T-helper 2 cell treated with Interferon-gamma antibody and Interleukin-4, amounts not matched to agents 5 μg/mL and 100 μg/mL, for 36 hours (primary cell): Measurements from ENCODE around the gene CELF2.
A peak's percentile ranks its signal among the peaks of the same experiment; 100 is the strongest.
"Not testable (repeated sequence)": the region's sequence is repeated elsewhere in the genome, so short reads cannot be mapped to it uniquely, and the experiment has no call there.

ENCODE experiments used
- DNase-seq: peaks from one replicate; pipeline ENCODE4 v3.0.0; 2021; ENCODE audit warnings: low spot score
- H3K27ac Mint-ChIP-seq: one replicate; pipeline ENCODE4 v1.8.0; 2021; ENCODE audit warnings: mild to moderate bottlenecking, mixed read lengths
- H3K27me3 Mint-ChIP-seq: one replicate; pipeline ENCODE4 v1.8.0; 2021; ENCODE audit warnings: low read depth, mixed read lengths
- H3K36me3 Mint-ChIP-seq: one replicate; pipeline ENCODE4 v1.8.0; 2021; ENCODE audit warnings: low read depth, mixed read lengths
- H3K4me1 Mint-ChIP-seq: one replicate; pipeline ENCODE4 v1.8.0; 2021; ENCODE audit warnings: low read depth, mixed read lengths
- H3K4me3 Mint-ChIP-seq: one replicate; pipeline ENCODE4 v1.8.0; 2022; ENCODE audit warnings: mild to moderate bottlenecking, moderate library complexity, mixed read lengths
- H3K9me3 Mint-ChIP-seq: one replicate; pipeline ENCODE4 v1.8.0; 2021; ENCODE audit warnings: mixed read lengths

CELF2 gene

GRCh38 chr10:11114269-11114668, 96.6 kb downstream of the CELF2 start:
- Mint-ChIP-seq H3K4me3 (no peak overlapping the region), H3K27ac (no peak overlapping the region), H3K4me1 (peaks cover 18% of the 10 kb centered on the region), H3K9me3 (peaks cover 4% of the 10 kb centered on the region), H3K36me3 (no peaks in the 10 kb centered on the region), H3K27me3 (peaks cover 2% of the 10 kb centered on the region)
- DNase-seq, result no peak

DNA sequence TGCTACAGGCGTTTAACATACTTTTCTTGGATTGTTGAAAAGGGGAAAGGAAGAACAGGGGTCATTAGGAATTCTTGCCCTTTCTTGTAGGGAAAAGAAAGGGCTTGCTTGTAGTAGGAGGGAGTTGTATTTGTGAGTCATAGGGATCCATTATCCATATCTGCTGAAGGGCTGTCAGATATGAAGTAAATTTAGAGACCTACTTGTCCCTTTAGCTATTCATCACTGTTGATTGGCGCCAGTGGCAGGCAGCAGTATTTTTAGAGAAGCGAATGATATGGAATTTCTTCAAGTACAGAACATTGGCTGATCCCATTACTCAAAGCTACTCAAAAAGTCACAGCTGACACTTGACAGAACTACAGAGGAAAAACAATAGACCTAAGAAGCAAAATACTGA, 97.7 kb downstream of the CELF2 start:
- Mint-ChIP-seq H3K4me3 (no peak overlapping the region), H3K27ac (no peak overlapping the region), H3K9me3 (peaks cover under 1% of the 10 kb centered on the region), H3K4me1 (peaks cover 18% of the 10 kb centered on the region), H3K36me3 (no peaks in the 10 kb centered on the region), H3K27me3 (peaks cover 5% of the 10 kb centered on the region)
- DNase-seq, result no peak

DNA sequence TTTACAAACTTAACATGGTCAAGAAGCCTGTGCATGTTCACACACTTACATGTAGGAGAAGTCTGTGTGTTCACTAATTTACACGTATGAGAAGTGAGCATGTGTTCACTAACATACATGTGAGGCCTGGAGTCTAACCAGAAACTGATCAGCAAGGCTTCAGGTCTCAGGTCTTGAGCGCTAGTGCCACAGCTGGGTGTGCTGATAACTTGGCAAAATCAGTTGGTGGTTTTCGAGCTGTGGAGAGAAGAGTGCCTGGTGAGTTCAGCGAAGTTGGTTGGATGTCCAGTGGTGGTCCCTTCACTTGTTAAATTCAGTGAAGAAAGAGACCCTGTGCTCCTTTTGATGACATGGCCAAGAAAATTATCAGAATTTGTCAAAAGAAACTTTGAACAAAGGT, 98.7 kb downstream of the CELF2 start:
- no peaks in the 10 kb centered on the region for H3K36me3 Mint-ChIP-seq
- H3K9me3 Mint-ChIP-seq, result no peaks in the 10 kb centered on the region
- H3K4me3 Mint-ChIP-seq, result no peak overlapping the region
- peaks cover 20% of the 10 kb centered on the region for H3K4me1 Mint-ChIP-seq
- H3K27ac Mint-ChIP-seq, result no peak overlapping the region
- DNase-seq, result no peak
- H3K27me3 Mint-ChIP-seq, result peaks cover 15% of the 10 kb centered on the region

DNA sequence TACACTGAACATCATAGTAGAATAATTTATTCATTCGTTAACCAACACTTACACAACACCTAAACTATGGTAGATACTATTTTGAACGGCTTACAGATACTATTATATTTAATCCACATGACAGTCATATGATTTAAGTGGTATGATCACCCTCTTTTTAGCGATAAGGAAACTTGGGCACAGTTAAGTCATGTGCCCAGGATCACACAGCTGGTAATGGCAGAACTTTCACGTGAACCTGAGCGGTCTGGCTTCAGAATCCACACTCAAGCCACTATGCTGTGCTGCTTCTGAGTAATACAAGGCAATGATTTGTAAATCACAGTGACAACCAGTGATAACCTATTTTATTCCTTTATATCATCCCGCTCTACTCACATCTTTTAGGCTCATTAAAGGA, 99.1 kb downstream of the CELF2 start:
- peaks cover 20% of the 10 kb centered on the region for H3K4me1 Mint-ChIP-seq
- DNase-seq, result no peak
- H3K27me3 Mint-ChIP-seq, result peaks cover 18% of the 10 kb centered on the region
- H3K4me3 Mint-ChIP-seq, result no peak overlapping the region
- H3K36me3 Mint-ChIP-seq, result no peaks in the 10 kb centered on the region
- no peak overlapping the region for H3K27ac Mint-ChIP-seq
- no peaks in the 10 kb centered on the region for H3K9me3 Mint-ChIP-seq

- Mint-ChIP-seq H3K4me3 (no peak overlapping the region), H3K36me3 (peaks cover 3% of the 10 kb centered on the region), H3K27ac (no peak overlapping the region), H3K9me3 (peaks cover 9% of the 10 kb centered on the region), H3K4me1 (peaks cover 12% of the 10 kb centered on the region), H3K27me3 (peaks cover 25% of the 10 kb centered on the region)
- no peak for DNase-seq
Measured at GRCh38 chr10:11118686-11119085, 101.0 kb downstream of the CELF2 start.

DNA sequence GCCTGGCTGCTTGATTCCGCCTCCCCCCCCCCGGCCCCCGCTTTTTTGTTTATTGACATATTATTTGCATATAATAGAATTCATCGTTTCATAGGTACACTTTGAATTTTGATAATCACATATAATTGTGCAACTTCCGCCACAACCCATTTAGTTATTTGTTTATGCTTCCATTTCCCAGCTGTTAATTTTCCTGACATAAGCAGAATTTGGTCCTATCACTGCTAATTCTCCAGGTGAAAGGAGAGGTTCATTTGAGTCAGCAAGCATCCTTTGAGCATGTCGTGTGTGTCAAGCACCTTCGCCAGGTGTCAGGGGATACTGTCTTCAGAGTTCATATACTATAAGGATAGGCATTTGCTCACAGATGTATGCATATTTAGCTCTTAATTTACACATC, 102.2 kb downstream of the CELF2 start:
- Mint-ChIP-seq H3K27ac (no peak overlapping the region), H3K9me3 (peaks cover 20% of the 10 kb centered on the region), H3K4me3 (no peak overlapping the region), H3K27me3 (peaks cover 25% of the 10 kb centered on the region), H3K36me3 (peaks cover 9% of the 10 kb centered on the region), H3K4me1 (peaks cover 8% of the 10 kb centered on the region)
- no peak for DNase-seq

- peaks cover 25% of the 10 kb centered on the region for H3K27me3 Mint-ChIP-seq
- H3K27ac Mint-ChIP-seq, result no peak overlapping the region
- peaks cover 9% of the 10 kb centered on the region for H3K36me3 Mint-ChIP-seq
- H3K4me3 Mint-ChIP-seq, result no peak overlapping the region
- peaks cover 27% of the 10 kb centered on the region for H3K9me3 Mint-ChIP-seq
- DNase-seq, result no peak
- peaks cover 4% of the 10 kb centered on the region for H3K4me1 Mint-ChIP-seq
Measured at GRCh38 chr10:11120711-11121110, 103.0 kb downstream of the CELF2 start.

- peaks cover 55% of the 10 kb centered on the region for H3K9me3 Mint-ChIP-seq
- peaks cover 14% of the 10 kb centered on the region for H3K36me3 Mint-ChIP-seq
- not testable (repeated sequence) for H3K4me1 Mint-ChIP-seq, H3K4me3 Mint-ChIP-seq, DNase-seq, H3K27ac Mint-ChIP-seq
- peaks cover 26% of the 10 kb centered on the region for H3K27me3 Mint-ChIP-seq
Measured at GRCh38 chr10:11123892-11124291, 106.2 kb downstream of the CELF2 start.

DNA sequence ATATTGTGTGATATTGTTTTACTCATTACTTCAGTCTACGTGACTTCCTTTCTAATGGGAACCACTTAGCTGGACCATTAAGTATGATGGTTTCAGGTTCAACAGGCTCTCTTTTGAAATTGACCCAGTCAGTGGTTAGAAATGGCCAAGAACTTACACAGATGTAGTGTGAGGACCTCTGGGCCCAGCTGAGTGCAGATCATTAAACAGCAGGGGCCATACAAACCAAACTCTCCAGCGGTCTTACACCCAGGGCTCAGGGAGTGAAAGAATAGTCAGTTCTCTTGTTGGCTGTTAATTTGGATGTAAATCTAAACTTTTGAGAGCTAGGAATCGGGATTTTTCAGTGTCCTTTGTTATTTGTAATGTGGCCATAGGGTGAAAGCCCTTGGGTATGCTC, 107.3 kb downstream of the CELF2 start:
- no peak for DNase-seq
- H3K27me3 Mint-ChIP-seq, result peaks cover 30% of the 10 kb centered on the region
- H3K4me1 Mint-ChIP-seq, result peaks cover 13% of the 10 kb centered on the region
- no peak overlapping the region for H3K4me3 Mint-ChIP-seq
- H3K36me3 Mint-ChIP-seq, result peaks cover 16% of the 10 kb centered on the region
- H3K27ac Mint-ChIP-seq, result no peak overlapping the region
- peaks cover 56% of the 10 kb centered on the region for H3K9me3 Mint-ChIP-seq

- H3K27ac Mint-ChIP-seq, DNase-seq, H3K4me3 Mint-ChIP-seq: not testable (repeated sequence)
- Mint-ChIP-seq H3K4me1 (peaks cover 14% of the 10 kb centered on the region), H3K9me3 (peaks cover 56% of the 10 kb centered on the region), H3K27me3 (peaks cover 13% of the 10 kb centered on the region), H3K36me3 (peaks cover 16% of the 10 kb centered on the region)
Measured at GRCh38 chr10:11127017-11127416, 109.3 kb downstream of the CELF2 start.

- Mint-ChIP-seq H3K27ac (no peak overlapping the region), H3K27me3 (peaks cover 9% of the 10 kb centered on the region), H3K4me1 (peaks cover 12% of the 10 kb centered on the region), H3K4me3 (no peak overlapping the region), H3K36me3 (peaks cover 7% of the 10 kb centered on the region), H3K9me3 (peaks cover 25% of the 10 kb centered on the region)
- DNase-seq, result no peak
Measured at GRCh38 chr10:11131112-11131639, 113.5 kb downstream of the CELF2 start.

- Mint-ChIP-seq H3K27ac (no peak overlapping the region), H3K36me3 (peaks cover 1% of the 10 kb centered on the region), H3K9me3 (no peaks in the 10 kb centered on the region), H3K27me3 (peaks cover 6% of the 10 kb centered on the region), H3K4me3 (no peak overlapping the region), H3K4me1 (peaks cover 9% of the 10 kb centered on the region)
- no peak for DNase-seq
Measured at GRCh38 chr10:11134411-11134810, 116.7 kb downstream of the CELF2 start.

GRCh38 chr10:11135709-11136108, 118.0 kb downstream of the CELF2 start:
- Mint-ChIP-seq H3K27me3 (no peaks in the 10 kb centered on the region), H3K36me3 (no peaks in the 10 kb centered on the region), H3K4me1 (peaks cover 13% of the 10 kb centered on the region), H3K9me3 (no peaks in the 10 kb centered on the region), H3K4me3 (no peak overlapping the region), H3K27ac (no peak overlapping the region)
- DNase-seq, result no peak

DNA sequence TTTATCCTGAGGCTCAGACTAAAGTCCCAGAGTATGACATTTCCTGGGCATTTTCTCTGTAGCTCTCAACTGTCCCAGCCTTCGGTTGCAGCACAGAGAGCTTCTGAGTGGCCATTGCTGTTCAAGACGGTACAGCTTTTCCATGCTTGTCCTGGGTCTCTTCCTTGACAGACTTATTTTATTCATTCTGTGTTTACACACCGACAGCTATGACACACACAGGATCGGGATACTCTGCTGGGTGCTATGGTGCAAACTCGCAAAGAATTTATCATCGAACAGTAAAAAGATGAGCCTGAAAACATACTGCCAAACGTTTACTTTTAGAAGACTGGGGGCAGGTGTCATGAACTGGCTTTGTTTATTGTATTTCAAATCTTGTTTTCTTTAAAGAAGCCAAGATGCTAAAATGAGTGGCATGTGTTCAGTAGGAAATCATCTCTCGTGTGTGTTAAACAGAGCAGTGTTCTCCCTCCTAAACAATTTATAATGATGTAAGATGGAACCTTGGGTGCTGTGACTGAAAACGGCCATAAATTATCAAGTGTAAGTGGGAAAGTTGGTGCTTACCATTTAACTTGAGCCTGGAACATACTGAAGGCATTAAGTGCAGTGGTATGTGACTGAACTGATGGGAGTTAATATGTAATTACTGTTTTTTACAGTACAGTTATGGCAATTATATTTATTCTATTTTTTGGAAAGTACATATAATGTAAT, 120.8 kb downstream of the CELF2 start:
- Mint-ChIP-seq H3K9me3 (peaks cover 3% of the 10 kb centered on the region), H3K4me1 (peaks cover 38% of the 10 kb centered on the region), H3K27me3 (no peaks in the 10 kb centered on the region), H3K4me3 (no peak overlapping the region), H3K36me3 (peaks cover 5% of the 10 kb centered on the region), H3K27ac (no peak overlapping the region)
- DNase-seq, result no peak

DNA sequence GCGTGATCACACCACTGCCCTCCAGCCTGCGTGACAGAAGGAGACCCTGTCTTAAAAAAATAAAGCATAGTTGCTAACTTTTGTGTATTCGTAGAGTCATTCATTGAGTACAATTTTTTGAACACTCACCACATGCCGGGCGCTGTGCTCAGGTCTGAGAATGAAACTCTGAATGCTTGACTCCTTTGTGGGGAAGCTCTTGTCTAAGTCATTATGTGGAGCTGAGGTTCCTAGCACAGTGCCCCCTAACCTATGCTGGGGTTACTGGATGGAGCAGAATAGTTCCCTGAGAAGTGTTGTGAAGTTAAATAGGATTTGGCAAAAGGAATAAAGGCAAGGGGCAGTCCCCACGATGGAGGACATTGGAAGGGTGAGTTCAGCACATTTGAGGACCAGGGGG, 123.3 kb downstream of the CELF2 start:
- no peaks in the 10 kb centered on the region for H3K27me3 Mint-ChIP-seq
- peaks cover 3% of the 10 kb centered on the region for H3K9me3 Mint-ChIP-seq
- peaks cover 7% of the 10 kb centered on the region for H3K36me3 Mint-ChIP-seq
- H3K4me3 Mint-ChIP-seq, result peak overlapping the region; percentile 63
- peaks cover 62% of the 10 kb centered on the region for H3K4me1 Mint-ChIP-seq
- peak overlapping the region; percentile 93 for H3K27ac Mint-ChIP-seq
- DNase-seq, result no peak
